GM12865 (cell line): ENCODE results near the gene PCGF3.
"Not testable (repeated sequence)": the region's sequence is repeated elsewhere in the genome, so short reads cannot be mapped to it uniquely, and the experiment has no call there.

Experiments
- DNase-seq: peaks from one replicate; pipeline ENCODE4 v3.0.0; 2010; ENCODE audit warnings: low read depth
- H3K4me3 ChIP-seq: 2 replicates; pipeline ENCODE4 v1.5.1; 2011; ENCODE audit warnings: mild to moderate bottlenecking, low read depth, low read length, control low read depth
- CTCF ChIP-seq: IDR thresholded peaks from 2 replicates; pipeline ENCODE4 v1.5.1; 2011; ENCODE audit warnings: low read length, control low read depth, low read depth, inconsistent platforms; ENCODE audit not compliant: insufficient read depth; ENCODE audit errors: missing control alignments

PCGF3 gene

DNA sequence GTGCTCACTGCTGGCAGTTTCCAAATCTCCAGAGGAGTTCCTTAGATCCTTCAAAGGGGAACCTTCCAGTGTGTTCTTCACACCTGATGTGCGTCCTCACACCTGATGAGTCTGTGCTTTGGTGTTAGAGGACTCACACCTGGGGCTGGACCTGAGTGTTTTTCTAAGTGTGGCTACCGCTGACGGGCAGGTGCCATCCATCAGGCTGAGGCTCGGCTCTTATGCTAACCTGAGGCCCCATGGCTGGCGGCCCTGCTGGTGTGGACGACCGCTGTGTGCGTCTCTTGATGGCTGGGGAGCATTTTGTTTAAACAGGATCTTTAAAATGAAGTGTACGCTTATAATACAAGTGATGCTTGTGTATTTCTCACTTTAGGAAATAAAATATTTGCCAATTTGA lies 28.4 kb downstream of the PCGF3 start:
- no peak overlapping the region for H3K4me3 ChIP-seq
- TF ChIP-seq CTCF: no peak
- no peak for DNase-seq

GRCh38 chr4:734951-735350 lies 29.3 kb downstream of the PCGF3 start:
- H3K4me3 ChIP-seq: no peak overlapping the region
- no peak for TF ChIP-seq CTCF
- DNase-seq: no peak

DNA sequence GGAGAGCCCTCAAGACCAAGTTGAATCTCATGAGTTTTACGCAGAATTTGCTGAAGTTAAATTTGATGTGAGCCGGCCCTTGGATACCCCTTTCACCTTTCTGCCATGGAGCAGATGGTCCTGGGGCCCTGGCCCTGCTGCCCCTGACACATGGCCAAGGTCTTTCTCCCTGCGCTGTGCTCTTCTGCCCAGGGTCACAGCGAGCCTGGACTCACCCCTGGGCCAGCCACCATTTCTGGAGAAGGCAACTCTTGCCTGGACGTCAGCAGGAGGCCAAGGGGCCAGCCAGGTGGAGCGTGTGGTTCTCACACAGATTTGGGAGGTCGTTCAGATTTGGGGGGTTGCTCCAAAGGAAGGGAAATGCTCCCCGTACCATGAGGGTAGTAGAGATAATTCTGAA lies 30.0 kb downstream of the PCGF3 start:
- no peak for DNase-seq
- no peak overlapping the region for H3K4me3 ChIP-seq
- no peak for TF ChIP-seq CTCF

- not testable (repeated sequence) for H3K4me3 ChIP-seq, DNase-seq
Observed at GRCh38 chr4:736561-736960, 30.9 kb downstream of the PCGF3 start.

GRCh38 chr4:738781-739280 lies 33.2 kb downstream of the PCGF3 start:
- no peak overlapping the region for H3K4me3 ChIP-seq
- DNase-seq: no peak
- no peak for TF ChIP-seq CTCF

DNA sequence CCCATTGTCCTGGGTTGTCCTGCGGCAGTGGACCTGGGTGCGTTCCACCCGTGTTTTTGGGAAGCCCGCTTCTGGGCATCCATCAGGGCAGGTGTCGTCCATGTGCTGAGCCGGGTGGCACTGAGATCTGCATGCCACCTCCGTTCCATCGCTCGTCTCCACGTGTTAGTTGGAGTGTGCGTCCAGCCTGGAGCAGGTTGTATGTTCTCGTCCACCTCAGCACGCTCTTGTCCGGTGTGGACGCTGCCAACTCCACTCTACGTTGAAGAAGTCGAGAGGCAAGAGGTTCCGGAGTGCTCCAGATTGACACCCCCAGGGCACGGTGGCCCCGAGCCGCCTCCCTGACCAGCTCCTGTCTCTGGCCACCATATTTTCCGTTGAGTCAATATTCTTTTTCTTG lies 33.9 kb downstream of the PCGF3 start:
- no peak for DNase-seq

GRCh38 chr4:740011-740410 lies 34.4 kb downstream of the PCGF3 start:
- DNase-seq: no peak
- H3K4me3 ChIP-seq: no peak overlapping the region
- TF ChIP-seq CTCF: no peak

More for the DNA sequence above, 33.9 kb downstream of the PCGF3 start:
- no peak overlapping the region for H3K4me3 ChIP-seq
- no peak for TF ChIP-seq CTCF
